Measurements from ENCODE around the gene CLPTM1.

DNA sequence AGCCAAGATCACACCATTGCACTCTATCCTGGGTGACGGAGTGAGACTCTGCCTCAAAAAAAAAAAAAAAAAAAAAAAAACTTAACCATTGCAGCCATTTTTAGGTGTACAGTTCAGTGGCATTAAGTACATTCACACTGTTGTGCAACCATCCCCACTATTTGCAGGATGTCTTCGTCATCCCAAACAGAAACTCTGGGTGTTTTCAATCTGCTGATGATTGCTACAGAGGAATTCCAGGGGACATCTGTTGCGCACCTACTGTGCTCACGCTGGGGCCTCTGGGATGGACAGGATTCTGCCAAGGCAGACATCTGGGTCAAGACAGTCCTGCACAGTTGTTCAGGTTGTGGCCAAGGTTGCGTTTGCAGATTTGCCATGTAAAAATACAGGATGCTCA is 15.5 kb upstream of the CLPTM1 start:
- TF ChIP-seq GATA2 (IDR thresholded peaks at IDR 0.05; ENCODE audit: insufficient read depth, insufficient read length, low read depth, low read length): no peak
- no peak for TF ChIP-seq CTCF (IDR thresholded peaks at IDR 0.05; ENCODE audit: extremely low read depth in 1 of 2, insufficient read depth in 1 of 2, low read depth in 1 of 2, low read length in 2 of 2)
- no peak for TF ChIP-seq POLR2A (IDR thresholded peaks at IDR 0.05; ENCODE audit: low read depth, low read length)
- no peak for TF ChIP-seq POLR2AphosphoS5 (IDR thresholded peaks at IDR 0.05; ENCODE audit: insufficient read depth, low read depth, low read length)
- no peak for TF ChIP-seq EZH2 (IDR thresholded peaks at IDR 0.05; ENCODE audit: borderline replicate concordance, low read depth, low read length, severe bottlenecking)
- TF ChIP-seq MAX (IDR thresholded peaks at IDR 0.05; ENCODE audit: insufficient read depth, insufficient read length): no peak
- no peak for TF ChIP-seq JUN (IDR thresholded peaks at IDR 0.05; ENCODE audit: borderline replicate concordance, insufficient read depth, insufficient read length, low read depth)
- no peak for TF ChIP-seq FOS (IDR thresholded peaks at IDR 0.05; ENCODE audit: borderline replicate concordance, insufficient read depth, low read length)

Data from endothelial cell of umbilical vein (primary cell).